KMS-11 (cell line): ENCODE results near the gene POU2F3.
A peak's percentile ranks its signal among the peaks of the same experiment; 100 is the strongest.

Experiments used
- H2AFZ ChIP-seq: fragments of 200-600 bp; sonication (generic); 2 replicates; pipeline ENCODE4 v1.6.1; 2016; ENCODE audit warnings: antibody characterized with exemption, mixed run types, low read depth
- H3K27ac ChIP-seq: fragments of 200-600 bp; sonication (generic); 2 replicates; pipeline ENCODE4 v1.6.1; 2016; ENCODE audit warnings: mild to moderate bottlenecking, mixed run types
- H3K27me3 ChIP-seq: fragments of 200-600 bp; sonication (generic); 2 replicates; pipeline ENCODE4 v1.6.1; 2017; ENCODE audit warnings: mild to moderate bottlenecking, low read depth, mixed run types, moderate library complexity; ENCODE audit not compliant: insufficient read depth
- H3K36me3 ChIP-seq: fragments of 200-600 bp; sonication (generic); 2 replicates; pipeline ENCODE4 v1.6.1; 2017; ENCODE audit warnings: mild to moderate bottlenecking, mixed run types; ENCODE audit not compliant: insufficient read depth
- H3K4me1 ChIP-seq: fragments of 200-600 bp; sonication (generic); 2 replicates; pipeline ENCODE4 v1.6.1; 2016; ENCODE audit warnings: mild to moderate bottlenecking, low read depth, mixed run types; ENCODE audit not compliant: poor library complexity, severe bottlenecking
- H3K4me2 ChIP-seq: fragments of 200-600 bp; sonication (generic); 2 replicates; pipeline ENCODE4 v1.7.0; 2016; ENCODE audit warnings: mild to moderate bottlenecking, mixed run types
- H3K4me3 ChIP-seq: fragments of 200-600 bp; sonication (generic); IDR thresholded peaks from 2 replicates; pipeline ENCODE4 v1.6.1; 2017; ENCODE audit warnings: low read depth, low read length, mixed read lengths; ENCODE audit not compliant: insufficient read depth
- H3K79me2 ChIP-seq: fragments of 200-600 bp; sonication (generic); 2 replicates; pipeline ENCODE4 v1.6.1; 2016; ENCODE audit warnings: low read depth, mixed run types; ENCODE audit not compliant: insufficient read depth
- H3K9ac ChIP-seq: fragments of 200-600 bp; sonication (generic); 2 replicates; pipeline ENCODE4 v1.6.1; 2016; ENCODE audit warnings: mild to moderate bottlenecking, mixed run types
- H4K20me1 ChIP-seq: fragments of 200-600 bp; sonication (generic); 2 replicates; pipeline ENCODE4 v1.6.1; 2016; ENCODE audit warnings: mild to moderate bottlenecking, mixed run types; ENCODE audit not compliant: insufficient read depth
- CTCF ChIP-seq: fragments of 200-600 bp; sonication (generic); conservative IDR thresholded peaks from 2 replicates; pipeline ENCODE4 v1.6.1; 2017; ENCODE audit warnings: low read depth, mild to moderate bottlenecking, antibody characterized with exemption, low read length, moderate library complexity, mixed read lengths

POU2F3 gene

DNA sequence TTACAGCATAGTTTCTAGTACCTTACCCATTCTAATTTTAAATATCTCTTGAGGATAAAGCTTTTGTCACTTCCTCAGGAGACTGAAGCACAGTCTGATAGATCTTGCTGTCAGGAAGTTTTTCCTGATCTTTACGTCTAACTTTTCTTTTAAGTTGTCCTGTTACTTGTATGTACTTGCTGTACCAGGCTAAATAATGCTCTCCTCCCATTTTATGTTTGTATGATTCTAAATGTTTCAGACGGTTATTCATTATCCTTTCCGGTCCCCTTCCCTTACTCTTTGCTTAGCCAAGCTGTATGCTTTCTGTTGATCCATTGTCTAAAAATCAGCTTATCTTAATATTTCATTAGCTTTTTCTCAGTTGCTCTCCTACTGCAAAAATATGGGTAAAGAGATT, 102.3 kb downstream of the POU2F3 start:
- no peak overlapping the region for H3K4me3 ChIP-seq
- TF ChIP-seq CTCF, result no peak
- H3K9ac ChIP-seq, result no peak overlapping the region
- H3K4me1 ChIP-seq, result peaks cover 60% of the 10 kb centered on the region
- H3K36me3 ChIP-seq, result no peaks in the 10 kb centered on the region
- no peak overlapping the region for H2AFZ ChIP-seq
- H3K4me2 ChIP-seq, result peak overlapping the region; percentile 99; the same call in 1 of the 2 replicates
- no peaks in the 10 kb centered on the region for H3K27me3 ChIP-seq
- H3K79me2 ChIP-seq, result peaks cover 97% of the 10 kb centered on the region
- H4K20me1 ChIP-seq, result peaks cover 12% of the 10 kb centered on the region; the same call in 1 of the 2 replicates
- peak overlapping the region; percentile 87; the same call in 1 of the 2 replicates for H3K27ac ChIP-seq

DNA sequence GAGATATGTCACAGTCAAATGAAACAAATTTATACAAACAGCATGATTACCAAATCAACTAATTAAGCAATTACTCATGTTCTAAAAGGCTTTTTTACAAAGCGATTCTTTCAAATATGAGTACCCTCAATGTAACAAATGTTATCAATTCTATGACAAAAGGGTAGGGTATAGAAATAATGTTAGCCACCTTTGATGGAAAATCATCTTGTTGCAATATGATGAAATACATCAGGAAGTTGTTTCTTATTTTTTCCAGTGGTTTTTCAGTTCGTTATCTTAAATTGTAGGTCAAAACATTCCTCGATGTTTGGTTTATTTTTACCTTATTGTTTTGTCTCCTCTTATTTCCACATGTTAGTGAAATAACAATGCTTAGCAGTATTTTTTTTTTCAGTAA, 102.7 kb downstream of the POU2F3 start:
- Histone ChIP-seq H3K27ac (peak overlapping the region; percentile 87; the same call in 1 of the 2 replicates), H3K4me3 (no peak overlapping the region), H3K4me1 (peaks cover 64% of the 10 kb centered on the region), H3K79me2 (peaks cover 97% of the 10 kb centered on the region), H3K36me3 (no peaks in the 10 kb centered on the region), H3K27me3 (no peaks in the 10 kb centered on the region), H4K20me1 (peaks cover 15% of the 10 kb centered on the region; the same call in 1 of the 2 replicates), H2AFZ (no peak overlapping the region), H3K9ac (no peak overlapping the region), H3K4me2 (peak overlapping the region; percentile 99; the same call in 1 of the 2 replicates)
- no peak for TF ChIP-seq CTCF

GRCh38 chr11:120343429-120343828, 103.5 kb downstream of the POU2F3 start:
- H3K4me1 ChIP-seq, result peaks cover 72% of the 10 kb centered on the region
- H3K9ac ChIP-seq, result no peak overlapping the region
- TF ChIP-seq CTCF, result no peak
- H4K20me1 ChIP-seq, result peaks cover 15% of the 10 kb centered on the region; the same call in 1 of the 2 replicates
- no peaks in the 10 kb centered on the region for H3K27me3 ChIP-seq
- H3K36me3 ChIP-seq, result no peaks in the 10 kb centered on the region
- peaks cover 97% of the 10 kb centered on the region for H3K79me2 ChIP-seq
- H3K4me3 ChIP-seq, result no peak overlapping the region
- peak overlapping the region; percentile 99 for H3K4me2 ChIP-seq
- H2AFZ ChIP-seq, result no peak overlapping the region
- peak overlapping the region; percentile 58; the same call in 1 of the 2 replicates for H3K27ac ChIP-seq

DNA sequence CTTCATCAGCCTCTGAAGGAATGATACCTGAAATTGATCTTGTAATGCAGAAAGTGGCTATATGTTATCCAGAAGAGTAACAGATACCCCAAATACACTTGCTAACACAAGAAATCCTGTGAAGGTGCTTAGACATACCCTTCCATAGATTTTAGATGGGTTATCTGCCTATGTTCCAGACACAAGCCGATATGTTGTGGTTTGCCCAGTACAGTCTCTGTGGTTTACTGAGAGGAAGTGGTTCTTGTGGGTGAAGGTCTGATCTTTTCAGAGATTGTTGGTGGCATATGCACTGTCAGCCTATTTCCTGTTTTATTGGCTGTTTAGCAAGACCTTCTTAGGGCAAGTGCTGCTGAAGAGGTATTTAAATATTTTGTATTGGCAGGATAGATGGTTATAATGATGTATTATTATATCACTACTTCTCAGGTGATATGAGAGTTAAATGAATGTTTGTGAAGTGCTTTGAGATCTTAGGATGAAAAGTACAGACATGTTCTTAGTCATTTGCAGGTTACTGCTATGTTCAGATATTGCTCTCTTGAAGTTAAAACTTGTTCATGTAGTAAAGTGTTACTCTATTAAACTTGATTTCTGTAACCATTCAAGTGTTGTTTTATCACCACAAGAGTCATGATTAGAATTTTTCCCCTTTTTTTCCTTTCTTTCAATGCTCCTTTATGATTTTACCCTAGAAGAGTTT, 104.5 kb downstream of the POU2F3 start:
- Histone ChIP-seq H3K4me2 (peak overlapping the region; percentile 99), H3K4me1 (peaks cover 72% of the 10 kb centered on the region), H2AFZ (no peak overlapping the region), H3K36me3 (no peaks in the 10 kb centered on the region), H3K27ac (peak overlapping the region; percentile 58), H3K4me3 (no peak overlapping the region), H3K9ac (peak overlapping the region; percentile 16; the same call in 1 of the 2 replicates), H3K79me2 (peaks cover 97% of the 10 kb centered on the region), H3K27me3 (no peaks in the 10 kb centered on the region), H4K20me1 (peaks cover 15% of the 10 kb centered on the region; the same call in 1 of the 2 replicates)
- TF ChIP-seq CTCF, result no peak
